Mesodermal cell (in vitro differentiated cells): ENCODE measurements around the gene FEZ2.

Experiments used
- H3K27ac ChIP-seq: 2 replicates; pipeline ENCODE4 v1.7.0; 2013; ENCODE audit warnings: mild to moderate bottlenecking, low read depth, low read length, moderate library complexity; ENCODE audit not compliant: severe bottlenecking
- H3K36me3 ChIP-seq: 2 replicates; pipeline ENCODE4 v1.7.1; 2013; ENCODE audit warnings: mild to moderate bottlenecking, low read length, moderate library complexity; ENCODE audit not compliant: control insufficient read depth, insufficient read depth
- H3K4me1 ChIP-seq: one replicate; pipeline ENCODE4 v1.7.1; 2013; ENCODE audit warnings: mild to moderate bottlenecking, low read length; ENCODE audit not compliant: insufficient read depth, control insufficient read depth, poor library complexity, severe bottlenecking
- H3K4me3 ChIP-seq: 2 replicates; pipeline ENCODE4 v1.7.0; 2013; ENCODE audit warnings: low read length, control low read depth, mild to moderate bottlenecking; ENCODE audit not compliant: insufficient read depth, poor library complexity, severe bottlenecking; ENCODE audit errors: extremely low read depth
- H3K9me3 ChIP-seq: 2 replicates; pipeline ENCODE4 v1.7.1; 2013; ENCODE audit warnings: mild to moderate bottlenecking, low read length, moderate library complexity; ENCODE audit not compliant: control insufficient read depth
- WGBS, 2 experiments: methylation state at CpG; one replicate each; pipeline ENCODE4 v1.1.5; 2013; ENCODE audit warnings: missing lambda C conversion rate in 2 of 2; ENCODE audit not compliant: insufficient coverage in 2 of 2; 5-methylcytosine and 5-hydroxymethylcytosine counted together

Gene FEZ2

GRCh38 chr2:36530983-36531354 is 67.0 kb downstream of the FEZ2 start:
- 80% methylated on average over 1 of the region's 3 CpGs; no CpG with 5 or more reads in 1 of the 2 experiments for WGBS, 2 experiments
- H3K9me3 ChIP-seq: no peaks in the 10 kb centered on the region
- no peak overlapping the region for H3K4me3 ChIP-seq
- H3K4me1 ChIP-seq: peaks cover 6% of the 10 kb centered on the region
- H3K27ac ChIP-seq: peak overlapping the region; percentile 50
- H3K36me3 ChIP-seq: peaks cover 74% of the 10 kb centered on the region

DNA sequence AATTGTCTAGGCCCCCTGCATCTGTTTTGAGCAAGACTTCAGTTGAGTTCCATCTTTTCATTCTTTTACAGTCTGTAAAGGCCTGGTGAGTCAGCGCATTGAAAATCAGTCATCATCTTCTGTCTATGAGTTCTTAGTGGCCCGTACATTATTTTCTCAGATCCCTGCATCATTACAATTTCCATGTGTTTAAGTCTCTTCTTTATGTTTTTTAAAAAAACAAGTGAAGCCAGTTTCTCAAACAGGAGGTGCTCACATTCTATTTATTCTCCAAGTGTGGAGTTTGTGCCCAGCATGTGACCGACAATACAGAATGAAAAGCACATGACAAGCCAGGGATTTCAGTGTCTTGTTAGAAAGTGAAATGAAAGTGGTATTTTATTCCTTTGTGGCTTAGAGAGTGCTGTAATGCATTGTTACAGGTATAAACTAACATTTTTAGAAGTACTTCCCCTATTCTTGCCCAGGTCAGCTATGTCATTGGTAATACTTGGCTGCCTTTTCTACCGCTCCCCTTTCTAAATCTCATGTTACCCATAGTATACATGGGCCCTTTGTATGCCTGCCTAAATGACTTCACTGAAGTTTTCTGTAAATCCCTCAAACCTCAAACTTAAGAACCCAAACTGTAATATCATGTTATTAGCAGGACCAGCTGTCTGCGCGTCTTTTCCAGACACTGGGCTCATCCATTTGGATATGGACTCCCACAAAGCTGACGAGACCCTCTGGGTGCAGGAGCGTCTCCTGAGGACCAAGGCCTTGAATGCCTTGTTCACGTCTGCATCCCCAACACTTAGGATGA is 67.6 kb downstream of the FEZ2 start:
- peaks cover 10% of the 10 kb centered on the region for H3K4me1 ChIP-seq
- 95 to 100% methylated on average over 7 of the region's 9 CpGs for WGBS, 2 experiments
- peak overlapping the region; percentile 32 for H3K27ac ChIP-seq
- H3K4me3 ChIP-seq: no peak overlapping the region
- H3K9me3 ChIP-seq: no peaks in the 10 kb centered on the region
- H3K36me3 ChIP-seq: peaks cover 71% of the 10 kb centered on the region

DNA sequence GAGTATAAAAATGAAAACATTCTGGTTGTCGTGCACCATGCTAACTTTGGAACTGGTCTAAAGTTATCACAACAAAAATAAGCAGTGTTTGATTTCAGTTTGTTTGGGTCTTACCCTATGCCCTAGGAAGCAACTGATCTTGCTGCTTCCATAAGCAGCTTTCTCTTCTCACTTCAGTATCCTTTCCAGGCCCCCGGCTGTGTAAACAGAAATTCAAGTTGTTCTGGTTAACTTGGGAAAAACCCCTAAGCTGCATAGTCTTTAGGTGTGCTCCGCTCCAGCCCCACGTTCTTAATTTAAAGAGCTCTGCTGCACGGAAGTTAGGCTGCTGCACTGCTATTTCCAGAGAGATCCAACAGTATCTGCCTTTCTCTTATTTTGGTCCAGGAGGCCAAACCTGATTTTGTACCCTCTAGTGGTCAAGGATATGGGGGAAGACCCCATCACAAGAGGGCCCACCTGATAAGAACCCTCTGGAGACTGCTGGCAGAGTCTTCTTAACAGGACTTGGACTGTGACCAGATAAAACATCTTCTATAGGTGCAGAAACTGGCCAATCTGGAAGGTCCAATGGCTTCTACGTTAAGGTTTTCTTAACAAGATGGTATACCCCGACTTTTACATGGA is 69.1 kb downstream of the FEZ2 start:
- Histone ChIP-seq H3K4me3 (no peak overlapping the region), H3K27ac (no peak overlapping the region), H3K4me1 (peaks cover 14% of the 10 kb centered on the region), H3K36me3 (peaks cover 80% of the 10 kb centered on the region), H3K9me3 (no peaks in the 10 kb centered on the region)
- WGBS, 2 experiments: 95 to 100% methylated on average over 6 to 7 of the region's 7 CpGs

DNA sequence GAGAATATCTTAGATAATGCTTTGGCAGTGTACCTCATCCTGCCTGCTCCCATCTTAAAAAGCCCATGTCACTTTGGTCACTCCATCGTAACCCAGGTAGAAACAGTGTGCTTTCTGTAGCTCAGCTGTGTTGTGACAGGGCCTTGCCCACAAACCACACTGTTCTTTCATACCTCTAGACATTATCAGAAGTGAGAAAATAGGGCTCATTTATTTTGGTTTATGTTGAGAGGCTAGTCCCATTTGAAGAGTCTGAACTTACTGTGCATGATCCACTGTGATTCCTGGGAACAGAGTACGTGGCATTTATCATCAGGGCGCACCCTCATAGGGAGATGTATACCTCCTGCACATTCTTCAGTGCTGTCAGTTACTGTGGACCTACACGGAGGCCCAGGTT is 69.7 kb downstream of the FEZ2 start:
- Histone ChIP-seq H3K36me3 (peaks cover 83% of the 10 kb centered on the region), H3K4me3 (no peak overlapping the region), H3K9me3 (no peaks in the 10 kb centered on the region), H3K27ac (no peak overlapping the region), H3K4me1 (peaks cover 14% of the 10 kb centered on the region)
- WGBS, 2 experiments: 94 to 100% methylated on average over 3 of the region's 4 CpGs

DNA sequence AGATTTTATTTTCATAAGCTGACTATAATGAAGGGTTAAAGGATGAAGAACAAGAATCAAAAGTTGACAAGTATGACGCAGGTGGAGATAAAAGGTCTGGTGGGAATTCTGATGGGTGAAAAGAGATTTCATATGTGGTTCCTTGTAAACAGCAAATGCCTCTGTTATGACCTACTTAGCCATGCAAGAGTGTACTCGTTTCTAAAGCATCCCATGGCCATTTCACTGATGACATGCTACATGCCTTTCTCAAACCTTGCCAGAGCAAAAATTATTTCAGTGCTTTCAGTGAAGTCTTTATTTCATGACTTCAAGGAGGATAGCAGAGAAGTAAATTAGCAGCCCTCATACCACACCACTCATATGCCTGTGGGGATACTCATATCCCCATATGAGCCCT is 71.7 kb downstream of the FEZ2 start:
- 94 to 100% methylated on average over 1 to 2 of the region's 2 CpGs for WGBS, 2 experiments
- Histone ChIP-seq H3K36me3 (peaks cover 82% of the 10 kb centered on the region), H3K9me3 (no peaks in the 10 kb centered on the region), H3K4me3 (no peak overlapping the region), H3K27ac (no peak overlapping the region), H3K4me1 (peaks cover 14% of the 10 kb centered on the region)

DNA sequence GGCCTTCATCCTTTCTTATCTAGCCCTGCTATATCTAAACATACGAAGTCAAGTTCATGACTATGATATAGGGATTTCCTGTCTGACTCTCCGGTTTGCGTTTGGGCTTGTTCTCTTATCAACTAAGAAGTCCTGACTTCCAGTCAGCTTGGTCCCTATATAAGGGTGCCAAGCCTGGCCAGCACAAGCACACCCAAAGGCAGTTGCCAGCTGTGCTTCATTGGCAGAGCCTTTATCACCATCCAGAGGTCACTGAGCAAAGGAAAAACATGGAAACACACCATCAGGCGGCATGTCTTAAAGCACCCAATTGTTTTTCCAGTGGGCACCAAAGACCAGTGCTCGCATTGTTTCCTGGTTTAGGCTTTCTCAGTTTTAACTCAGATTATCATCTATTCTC is 72.7 kb downstream of the FEZ2 start:
- Histone ChIP-seq H3K4me1 (peaks cover 14% of the 10 kb centered on the region), H3K27ac (no peak overlapping the region), H3K4me3 (no peak overlapping the region), H3K9me3 (no peaks in the 10 kb centered on the region), H3K36me3 (peaks cover 82% of the 10 kb centered on the region)
- 94 to 97% methylated on average over 3 to 4 of the region's 5 CpGs for WGBS, 2 experiments

- H3K36me3 ChIP-seq: peaks cover 83% of the 10 kb centered on the region
These were observed 74.8 kb downstream of the FEZ2 start for GRCh38 chr2:36523153-36523552.

DNA sequence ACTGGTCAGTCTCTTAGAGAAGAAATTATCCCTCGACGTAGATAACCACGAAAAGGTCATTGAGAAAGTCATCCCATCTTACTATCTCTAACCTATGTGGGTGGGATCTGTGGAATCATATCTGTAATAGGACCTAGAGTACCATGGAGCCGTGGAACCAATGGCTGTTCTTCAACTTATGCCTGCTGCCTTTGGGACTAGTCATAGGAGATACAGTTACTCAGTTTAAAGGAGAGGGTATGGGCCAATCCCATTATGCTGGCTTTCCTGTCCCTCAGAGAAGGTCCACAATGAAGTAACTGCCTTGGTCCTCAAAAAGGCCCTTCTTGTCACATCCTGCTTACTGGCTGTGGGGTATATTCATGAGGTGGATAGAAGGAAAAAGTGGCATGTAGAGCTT is 77.5 kb downstream of the FEZ2 start:
- Histone ChIP-seq H3K36me3 (peaks cover 91% of the 10 kb centered on the region), H3K9me3 (no peaks in the 10 kb centered on the region), H3K4me3 (no peak overlapping the region), H3K4me1 (peaks cover 5% of the 10 kb centered on the region), H3K27ac (no peak overlapping the region)
- 86 to 100% methylated on average over 1 of the region's 4 CpGs for WGBS, 2 experiments

More at GRCh38 chr2:36523153-36523552, 74.8 kb downstream of the FEZ2 start:
- peaks cover 9% of the 10 kb centered on the region for H3K4me1 ChIP-seq
- WGBS, 2 experiments: 97 to 100% methylated on average over 2 to 4 of the region's 4 CpGs
- no peak overlapping the region for H3K27ac ChIP-seq
- no peaks in the 10 kb centered on the region for H3K9me3 ChIP-seq
- H3K4me3 ChIP-seq: no peak overlapping the region

GRCh38 chr2:36516136-36516870 is 81.7 kb downstream of the FEZ2 start:
- Histone ChIP-seq H3K27ac (no peak overlapping the region), H3K4me1 (no peaks in the 10 kb centered on the region), H3K36me3 (peaks cover 97% of the 10 kb centered on the region), H3K4me3 (no peak overlapping the region), H3K9me3 (no peaks in the 10 kb centered on the region)
- 94 to 98% methylated on average over 4 to 6 of the region's 8 CpGs for WGBS, 2 experiments

- Histone ChIP-seq H3K4me3 (no peak overlapping the region), H3K9me3 (no peaks in the 10 kb centered on the region), H3K4me1 (no peaks in the 10 kb centered on the region), H3K36me3 (peaks cover 96% of the 10 kb centered on the region), H3K27ac (no peak overlapping the region)
- 99 to 100% methylated on average over 4 to 6 of the region's 7 CpGs for WGBS, 2 experiments
These were observed 82.4 kb downstream of the FEZ2 start for GRCh38 chr2:36515538-36515937.
